GM21529 (cell line): ENCODE results near the gene PHGDH.
"Not testable (repeated sequence)": the region's sequence is repeated elsewhere in the genome, so short reads cannot be mapped to it uniquely, and the experiment has no call there.

Source experiments
- ATAC-seq: cut with Tn5 transposase; IDR thresholded peaks from one replicate; pipeline ENCODE4 v1.9.1; 2021; ENCODE audit not compliant: unreplicated experiment

Gene PHGDH

GRCh38 chr1:119784191-119784781 lies 72.6 kb downstream of the PHGDH start:
- ATAC-seq, result no peak

GRCh38 chr1:119786046-119786445 lies 74.3 kb downstream of the PHGDH start:
- not testable (repeated sequence) for ATAC-seq

- ATAC-seq, result not testable (repeated sequence)
These were observed 74.8 kb downstream of the PHGDH start for GRCh38 chr1:119786473-119787050.

GRCh38 chr1:119787776-119788175 lies 76.0 kb downstream of the PHGDH start:
- ATAC-seq, result no peak

GRCh38 chr1:119790451-119791198 lies 78.9 kb downstream of the PHGDH start:
- ATAC-seq, result no peak

- no peak for ATAC-seq
These were observed 79.6 kb downstream of the PHGDH start for GRCh38 chr1:119791377-119791776.
